GM23338 (cell line): ENCODE measurements around the gene ARID3B.

Experiments used
- CREB1 ChIP-seq: fragments of 250-450 bp; sonication (Bioruptor Pico); IDR thresholded peaks from 2 replicates; pipeline ENCODE4 v1.5.0; 2020; ENCODE audit warnings: low read depth, mild to moderate bottlenecking, moderate library complexity
- EZH2 ChIP-seq: fragments of 200-600 bp; sonication (generic); IDR thresholded peaks from one replicate; pipeline ENCODE4 v1.8.0; 2017; ENCODE audit warnings: antibody characterized with exemption, mild to moderate bottlenecking, low read depth; ENCODE audit not compliant: unreplicated experiment
- EZH2phosphoT487 ChIP-seq: fragments of 200-600 bp; sonication (generic); IDR thresholded peaks from one replicate; pipeline ENCODE4 v1.8.1; 2018; ENCODE audit warnings: antibody characterized with exemption; ENCODE audit not compliant: unreplicated experiment
- JUNB ChIP-seq: IDR thresholded peaks from one replicate; pipeline ENCODE4 v1.6.1; 2016; ENCODE audit warnings: antibody characterized with exemption; ENCODE audit not compliant: unreplicated experiment
- POLR2AphosphoS5 ChIP-seq: IDR thresholded peaks from 2 replicates; pipeline ENCODE4 v1.6.1; 2016; ENCODE audit warnings: antibody characterized with exemption, low read depth
- STAT1 ChIP-seq: IDR thresholded peaks from one replicate; pipeline ENCODE4 v1.6.1; 2016; ENCODE audit warnings: antibody characterized with exemption; ENCODE audit not compliant: unreplicated experiment
- TF ChIP-seq, protein P1 (sequence below), 2 experiments: fragments of 200-600 bp in 1 of 2; sonication (generic) in 1 of 2; conservative IDR thresholded peaks; 2 replicates each; pipeline versions ENCODE4 v1.5.1 to v1.6.1; 2016 to 2017; ENCODE audit warnings: antibody characterized with exemption in 2 of 2, low read depth in 2 of 2, mild to moderate bottlenecking in 2 of 2, moderate library complexity in 1 of 2

DNA sequence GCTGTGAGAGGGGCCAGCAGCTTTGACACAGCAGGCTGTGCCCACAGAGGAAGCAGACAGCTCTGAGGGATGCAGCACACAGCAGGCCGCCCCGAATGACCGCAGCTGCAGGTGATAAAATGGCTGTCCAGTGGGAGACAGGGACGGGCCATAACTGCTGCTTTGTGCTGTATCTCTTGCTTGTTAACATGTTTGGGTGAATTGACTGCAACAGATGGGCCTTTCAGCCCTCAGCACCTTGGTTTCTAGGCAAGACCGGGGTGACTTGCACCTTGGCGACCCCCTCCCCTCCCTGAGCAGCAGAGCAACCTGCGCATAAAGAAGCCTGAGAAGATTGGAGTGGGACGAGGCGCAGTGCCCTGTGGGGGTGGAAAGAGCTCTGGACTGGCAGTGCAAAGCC, 38.0 kb downstream of the ARID3B start:
- TF ChIP-seq, protein P1, sequence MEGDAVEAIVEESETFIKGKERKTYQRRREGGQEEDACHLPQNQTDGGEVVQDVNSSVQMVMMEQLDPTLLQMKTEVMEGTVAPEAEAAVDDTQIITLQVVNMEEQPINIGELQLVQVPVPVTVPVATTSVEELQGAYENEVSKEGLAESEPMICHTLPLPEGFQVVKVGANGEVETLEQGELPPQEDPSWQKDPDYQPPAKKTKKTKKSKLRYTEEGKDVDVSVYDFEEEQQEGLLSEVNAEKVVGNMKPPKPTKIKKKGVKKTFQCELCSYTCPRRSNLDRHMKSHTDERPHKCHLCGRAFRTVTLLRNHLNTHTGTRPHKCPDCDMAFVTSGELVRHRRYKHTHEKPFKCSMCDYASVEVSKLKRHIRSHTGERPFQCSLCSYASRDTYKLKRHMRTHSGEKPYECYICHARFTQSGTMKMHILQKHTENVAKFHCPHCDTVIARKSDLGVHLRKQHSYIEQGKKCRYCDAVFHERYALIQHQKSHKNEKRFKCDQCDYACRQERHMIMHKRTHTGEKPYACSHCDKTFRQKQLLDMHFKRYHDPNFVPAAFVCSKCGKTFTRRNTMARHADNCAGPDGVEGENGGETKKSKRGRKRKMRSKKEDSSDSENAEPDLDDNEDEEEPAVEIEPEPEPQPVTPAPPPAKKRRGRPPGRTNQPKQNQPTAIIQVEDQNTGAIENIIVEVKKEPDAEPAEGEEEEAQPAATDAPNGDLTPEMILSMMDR (conservative IDR thresholded peaks at IDR 0.05; ENCODE audit: low read depth in 2 of 2): no peak
- TF ChIP-seq EZH2phosphoT487 (no peak), EZH2 (no peak), STAT1 (no peak), CREB1 (CRISPR knock-in tag) (no peak), JUNB (no peak), POLR2AphosphoS5 (no peak)
